PC-3 (cell line): ENCODE data around the gene MED15. TPM values are rescaled to one million over a fixed set of nuclear protein-coding genes. Genes with fewer than 3 reads are reported as not detected.
"Not testable (repeated sequence)": the region's sequence is repeated elsewhere in the genome, so short reads cannot be mapped to it uniquely, and the experiment has no call there.

Source experiments
- ATAC-seq: fragments of 200-7000 bp; cut with Tn5 transposase; 2 replicates; pipeline ENCODE4 v1.9.1; 2020; ENCODE audit warnings: mild to moderate bottlenecking, moderate library complexity
- BruUV-seq: library from RNA; stranded (reverse); fragments of 400-500 nt; replicated peaks from 2 replicates; lab custom pipeline; 2021; lab: Mats Ljungman, UMichigan
- CTCF ChIA-PET: fragments of 300-600 bp; sonication (Branson Sonifier 250); formaldehyde crosslinking; loops from one replicate; lab custom pipeline; 2022; ENCODE audit warnings: antibody characterized with exemption; lab: Charles Lee
- POLR2A ChIA-PET: fragments of 300-600 bp; sonication (Branson Sonifier 250); formaldehyde crosslinking; loops from one replicate; lab custom pipeline; 2022; ENCODE audit warnings: antibody characterized with exemption; ENCODE audit not compliant: unreplicated experiment; lab: Charles Lee
- DNase-seq: peaks from one replicate; pipeline ENCODE4 v3.0.0-alpha.2; 2015
- H2AFZ ChIP-seq: fragments of 300-600 bp; sonication (generic); 2 replicates; pipeline ENCODE4 v1.6.0; 2016; ENCODE audit warnings: antibody characterized with exemption, low read length
- H3F3A ChIP-seq: fragments of 300-600 bp; sonication (generic); one replicate; pipeline ENCODE4 v1.6.0; 2017; ENCODE audit warnings: antibody characterized with exemption, low read length, control low read depth, mild to moderate bottlenecking; ENCODE audit not compliant: unreplicated experiment
- H3K27ac ChIP-seq: fragments of 300-600 bp; sonication (generic); 2 replicates; pipeline ENCODE4 v1.5.1; 2016; ENCODE audit warnings: mild to moderate bottlenecking, low read length
- H3K27me3 ChIP-seq: fragments of 300-600 bp; sonication (generic); 2 replicates; pipeline ENCODE4 v1.6.1; 2016; ENCODE audit warnings: low read length, mixed read lengths
- H3K36me3 ChIP-seq: fragments of 300-600 bp; sonication (generic); 2 replicates; pipeline ENCODE4 v1.6.1; 2016; ENCODE audit warnings: low read depth, mixed run types, low read length, mixed read lengths
- H3K4me1 ChIP-seq: fragments of 300-600 bp; sonication (generic); 2 replicates; pipeline ENCODE4 v1.5.1; 2016; ENCODE audit warnings: low read length; ENCODE audit not compliant: insufficient read depth
- H3K4me2 ChIP-seq: fragments of 300-600 bp; sonication (generic); 2 replicates; pipeline ENCODE4 v1.6.0; 2016; ENCODE audit warnings: low read length
- H3K4me3 ChIP-seq: fragments of 300-600 bp; sonication (generic); 2 replicates; pipeline ENCODE4 v1.5.1; 2016; ENCODE audit warnings: mild to moderate bottlenecking, low read length, mixed read lengths
- H3K79me2 ChIP-seq: fragments of 300-600 bp; sonication (generic); 2 replicates; pipeline ENCODE4 v1.6.1; 2017; ENCODE audit warnings: low read length, mixed read lengths
- H3K9ac ChIP-seq: fragments of 300-600 bp; sonication (generic); 2 replicates; pipeline ENCODE4 v1.6.0; 2016; ENCODE audit warnings: mild to moderate bottlenecking, low read length
- H3K9me2 ChIP-seq: fragments of 300-600 bp; sonication (generic); replicated peaks from 2 replicates; pipeline ENCODE4 v1.6.1; 2016; ENCODE audit warnings: mixed run types, low read length, mixed read lengths
- H3K9me3 ChIP-seq: fragments of 300-600 bp; sonication (generic); 2 replicates; pipeline ENCODE4 v1.6.1; 2016; ENCODE audit warnings: low read length, mixed read lengths
- H4K20me1 ChIP-seq: fragments of 300-600 bp; sonication (generic); 2 replicates; pipeline ENCODE4 v1.6.1; 2016; ENCODE audit warnings: low read length, mixed read lengths
- CTCF ChIP-seq: fragments of 300-600 bp; sonication (generic); conservative IDR thresholded peaks from 2 replicates; pipeline ENCODE4 v1.5.1; 2017; ENCODE audit warnings: antibody characterized with exemption, low read depth, mild to moderate bottlenecking, low read length
- EZH2 ChIP-seq: fragments of 300-600 bp; sonication (generic); IDR thresholded peaks from one replicate; pipeline ENCODE4 v1.6.1; 2017; ENCODE audit warnings: antibody characterized with exemption, mild to moderate bottlenecking, low read length; ENCODE audit not compliant: unreplicated experiment
- EZH2phosphoT487 ChIP-seq: fragments of 300-600 bp; sonication (generic); IDR thresholded peaks from 2 replicates; pipeline ENCODE4 v1.6.1; 2018; ENCODE audit warnings: mild to moderate bottlenecking, antibody characterized with exemption, low read length, borderline replicate concordance
- intact Hi-C: fragments of 100-400 bp; cut with micrococcal nuclease; formaldehyde crosslinking; loops from 2 replicates; pipeline ENCODE4 v1.9.0; 2023
- total RNA-seq: library from RNA; depleted of rRNA; stranded (reverse); fragments of >200 nt; gene quantifications from 2 replicates; pipeline ENCODE4 v1.2.3, GENCODE V29; 2014

Gene MED15
- total RNA-seq, 1 experiment from 2014 or later = 55.9 TPM

GRCh38 chr22:20542736-20543135, 35.3 kb downstream of the MED15 start:
- H3K27ac ChIP-seq = no peak overlapping the region
- TF ChIP-seq EZH2 = no peak
- no peak for TF ChIP-seq EZH2phosphoT487
- no peak for TF ChIP-seq CTCF
- ChIA-PET CTCF (no interaction called here), POLR2A (no interaction called here)
- H3K27me3 ChIP-seq = no peaks in the 10 kb centered on the region
- no peaks in the 10 kb centered on the region for H3K4me1 ChIP-seq
- H3K79me2 ChIP-seq = peaks cover 72% of the 10 kb centered on the region
- DNase-seq (no peak), ATAC-seq (no peak)
- no TSS peak for BruUV-seq
- intact Hi-C loops = no loop called here
- H3K4me2 ChIP-seq = no peak overlapping the region
- H3F3A ChIP-seq = no peaks in the 10 kb centered on the region
- H3K4me3 ChIP-seq = no peak overlapping the region
- no peak overlapping the region for H3K9ac ChIP-seq
- H3K36me3 ChIP-seq = peaks cover 24% of the 10 kb centered on the region; the same call in 1 of the 2 replicates
- no peaks in the 10 kb centered on the region for H3K9me3 ChIP-seq
- no peak overlapping the region for H2AFZ ChIP-seq
- no peaks in the 10 kb centered on the region for H4K20me1 ChIP-seq
- H3K9me2 ChIP-seq = no peaks in the 10 kb centered on the region

GRCh38 chr22:20545318-20545634, 37.9 kb downstream of the MED15 start:
- CTCF ChIA-PET, POLR2A ChIA-PET, DNase-seq, H3K4me1 ChIP-seq, H3K4me2 ChIP-seq, intact Hi-C loops, H4K20me1 ChIP-seq, ATAC-seq, H3K4me3 ChIP-seq, H3K27me3 ChIP-seq, H2AFZ ChIP-seq, BruUV-seq, H3K27ac ChIP-seq, H3F3A ChIP-seq, H3K9me2 ChIP-seq, H3K9me3 ChIP-seq, H3K9ac ChIP-seq: not testable (repeated sequence)
- Histone ChIP-seq H3K79me2 (peaks cover 80% of the 10 kb centered on the region), H3K36me3 (peaks cover 28% of the 10 kb centered on the region; the same call in 1 of the 2 replicates)

- H4K20me1 ChIP-seq = peaks cover 8% of the 10 kb centered on the region; the same call in 1 of the 2 replicates
- H3K9me2 ChIP-seq = no peaks in the 10 kb centered on the region
- H2AFZ ChIP-seq = no peak overlapping the region
- no peaks in the 10 kb centered on the region for H3F3A ChIP-seq
- H3K27ac ChIP-seq = no peak overlapping the region
- ChIA-PET CTCF (no interaction called here), POLR2A (no interaction called here)
- H3K9ac ChIP-seq = no peak overlapping the region
- H3K36me3 ChIP-seq = peaks cover 23% of the 10 kb centered on the region; the same call in 1 of the 2 replicates
- intact Hi-C loops = no loop called here
- H3K9me3 ChIP-seq = no peaks in the 10 kb centered on the region
- no peak for DNase-seq
- H3K4me1 ChIP-seq = no peaks in the 10 kb centered on the region
- no TSS peak for BruUV-seq
- TF ChIP-seq EZH2phosphoT487 = no peak
- ATAC-seq = no peak
- H3K4me2 ChIP-seq = no peak overlapping the region
- peaks cover 81% of the 10 kb centered on the region for H3K79me2 ChIP-seq
- H3K4me3 ChIP-seq = no peak overlapping the region
- H3K27me3 ChIP-seq = no peaks in the 10 kb centered on the region
These were observed 38.5 kb downstream of the MED15 start for GRCh38 chr22:20545681-20546521.
